Fibroblast of skin of scalp (primary cell): ENCODE measurements around the gene LRRC1.

Experiments used
- DNase-seq: peaks from one replicate; pipeline ENCODE4 v3.0.0-alpha.2; 2013

The LRRC1 gene

GRCh38 chr6:53889365-53889764 is 94.6 kb downstream of the LRRC1 start:
- no peak for DNase-seq

DNA sequence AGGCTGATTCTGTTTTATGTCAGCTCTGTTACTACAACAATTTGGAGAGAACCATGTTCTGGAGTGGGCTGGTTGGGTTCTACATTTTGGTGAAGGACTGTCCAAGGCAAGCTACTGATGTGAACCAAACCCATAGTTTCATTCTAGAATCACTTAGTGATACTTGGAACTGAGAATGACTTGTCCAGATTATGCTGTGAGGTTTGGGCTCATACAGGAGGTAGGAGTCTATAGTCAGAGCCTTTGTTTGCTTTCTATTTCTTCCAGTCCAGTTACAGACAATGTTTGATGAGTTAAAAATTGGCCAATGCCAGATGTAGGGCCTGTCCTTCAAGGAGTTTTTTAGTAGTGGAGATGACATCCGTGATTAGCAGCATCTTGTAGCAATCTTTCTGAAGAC is 97.9 kb downstream of the LRRC1 start:
- DNase-seq: no peak

GRCh38 chr6:53894091-53894490 is 99.3 kb downstream of the LRRC1 start:
- DNase-seq: peak; percentile 18

GRCh38 chr6:53896196-53896595 is 101.4 kb downstream of the LRRC1 start:
- DNase-seq: peak; percentile 43

GRCh38 chr6:53898026-53898795 is 103.4 kb downstream of the LRRC1 start:
- no peak for DNase-seq

DNA sequence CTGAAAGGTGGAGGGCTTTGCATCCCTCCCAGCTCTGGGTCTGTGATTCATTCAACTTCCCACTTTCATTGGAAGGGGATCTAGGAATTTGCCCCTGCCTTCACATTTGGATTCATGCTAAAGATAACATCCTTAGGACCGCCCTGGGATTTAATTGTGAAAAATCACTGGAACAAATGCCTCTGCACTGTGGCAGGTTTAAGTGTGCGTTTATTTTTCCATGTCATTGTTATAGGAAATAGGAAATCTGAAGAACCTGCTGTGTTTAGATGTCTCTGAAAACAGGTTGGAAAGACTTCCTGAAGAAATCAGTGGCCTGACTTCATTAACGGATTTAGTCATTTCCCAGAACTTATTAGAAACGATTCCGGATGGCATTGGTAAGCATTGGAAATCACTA is 104.7 kb downstream of the LRRC1 start:
- DNase-seq: no peak

GRCh38 chr6:53903357-53903756 is 108.6 kb downstream of the LRRC1 start:
- DNase-seq: no peak

- no peak for DNase-seq
Observed at GRCh38 chr6:53906103-53906502, 111.3 kb downstream of the LRRC1 start.

DNA sequence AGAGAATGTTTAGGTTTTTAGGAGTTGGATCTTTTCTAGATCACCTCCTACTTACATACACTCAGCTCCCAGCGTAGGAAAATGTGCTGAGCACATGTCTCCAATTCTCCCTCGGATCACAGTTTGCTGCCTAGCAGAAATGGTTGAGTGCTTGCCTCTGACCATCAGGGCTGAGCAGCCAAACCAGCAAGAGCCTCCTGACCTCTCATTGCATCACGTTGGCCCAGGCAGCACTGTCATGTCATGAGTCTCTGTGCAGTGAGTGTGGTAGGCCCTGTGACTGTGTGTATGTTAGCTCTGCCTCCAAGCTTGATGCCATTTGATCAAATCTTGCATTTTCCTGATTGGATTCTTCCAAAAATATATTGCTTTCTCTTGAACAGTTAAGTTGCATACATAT is 112.0 kb downstream of the LRRC1 start:
- peak; percentile 13 for DNase-seq

GRCh38 chr6:53910834-53911233 is 116.0 kb downstream of the LRRC1 start:
- DNase-seq: no peak

DNA sequence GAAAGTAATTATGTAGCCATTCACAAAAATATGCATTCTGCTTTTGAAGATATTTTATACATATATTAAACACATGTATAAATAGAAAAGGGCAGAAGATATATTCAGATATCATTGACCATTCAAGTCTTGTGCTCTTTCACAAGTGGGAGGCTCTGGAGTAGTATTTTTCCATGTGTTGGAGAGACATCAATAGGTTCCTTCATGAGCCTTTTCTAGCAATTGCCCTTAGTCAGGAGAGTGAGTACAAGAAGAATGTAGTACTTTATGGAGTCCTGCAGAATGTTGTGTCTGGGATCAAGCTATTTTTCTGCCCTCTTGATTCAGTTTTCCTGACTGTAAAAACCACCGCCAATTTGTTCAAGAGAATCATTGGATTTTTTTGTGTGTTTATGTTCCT is 117.9 kb downstream of the LRRC1 start:
- no peak for DNase-seq

GRCh38 chr6:53913286-53913685 is 118.5 kb downstream of the LRRC1 start:
- DNase-seq: no peak

GRCh38 chr6:53915026-53915691 is 120.4 kb downstream of the LRRC1 start:
- DNase-seq: no peak

- no peak for DNase-seq
Observed at GRCh38 chr6:53916804-53917463, 122.1 kb downstream of the LRRC1 start.

- no peak for DNase-seq
Observed at GRCh38 chr6:53917464-53917842, 122.6 kb downstream of the LRRC1 start.

DNA sequence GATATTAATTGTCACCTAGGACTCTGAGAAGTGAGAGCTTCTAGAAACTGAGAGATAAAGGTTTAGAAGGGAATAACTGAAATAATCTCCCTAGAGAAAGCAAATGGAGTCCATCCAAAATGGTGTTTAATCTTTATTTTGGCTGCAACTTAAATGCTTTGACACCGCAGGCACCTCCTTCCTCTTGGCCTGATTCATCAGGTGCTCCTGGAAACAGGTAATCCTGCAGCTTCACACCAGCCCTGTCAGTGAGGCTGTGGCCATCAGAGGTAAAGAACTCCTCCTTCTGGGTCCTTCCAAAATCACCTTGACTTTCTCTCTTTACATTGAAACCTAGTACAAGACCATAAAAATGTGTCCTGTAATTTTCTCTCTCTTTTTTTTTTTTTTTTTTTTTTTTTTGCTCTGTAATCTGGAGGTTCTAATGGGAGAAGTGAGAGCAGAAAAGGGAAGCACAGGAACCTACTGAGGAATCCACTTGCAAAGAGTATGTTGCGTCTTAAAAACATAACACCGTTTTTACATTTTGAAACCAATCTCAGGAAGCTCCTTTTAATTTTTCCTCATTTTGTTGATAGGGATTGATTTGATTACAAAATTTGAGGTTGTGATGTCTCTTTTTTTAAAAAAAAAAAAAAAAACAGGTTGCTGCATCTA is 124.2 kb downstream of the LRRC1 start:
- no peak for DNase-seq

- DNase-seq: no peak
Observed at GRCh38 chr6:53919881-53920360, 125.1 kb downstream of the LRRC1 start.

DNA sequence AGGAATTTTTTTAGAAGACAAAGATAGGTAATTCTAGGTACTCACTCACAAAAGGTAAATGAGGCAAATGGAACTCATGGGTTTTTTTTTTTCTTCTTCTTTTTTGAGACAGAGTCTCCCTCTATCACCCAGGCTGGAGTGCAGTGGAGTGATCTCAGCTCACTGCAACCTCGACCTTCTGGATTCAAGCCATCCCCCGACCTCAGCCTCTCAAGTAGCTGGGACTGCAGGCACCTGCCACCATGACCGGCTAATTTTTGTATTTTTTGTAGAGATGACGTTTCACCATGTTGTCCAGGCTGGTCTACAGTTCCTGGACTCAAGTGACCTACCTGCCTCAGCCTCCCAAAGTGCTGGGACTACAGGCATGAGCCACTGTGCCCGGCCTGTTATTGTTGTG is 126.1 kb downstream of the LRRC1 start:
- DNase-seq: no peak

- DNase-seq: no peak
Observed at GRCh38 chr6:53921639-53922038, 126.8 kb downstream of the LRRC1 start.

GRCh38 chr6:53922539-53922981 is 127.8 kb downstream of the LRRC1 start:
- peak; percentile 43 for DNase-seq

- no peak for DNase-seq
Observed at GRCh38 chr6:53924277-53924676, 129.5 kb downstream of the LRRC1 start.

GRCh38 chr6:53924821-53925422 is 130.1 kb downstream of the LRRC1 start:
- no peak for DNase-seq

GRCh38 chr6:53925891-53926290 is 131.1 kb downstream of the LRRC1 start:
- DNase-seq: no peak
